Activated CD8-positive, alpha-beta T cell treated with anti-CD3 and anti-CD28 coated beads, Interleukin-2, amount 10 ng/mL, durations not matched to agents 7 days and 5 days (primary cell): Measurements from ENCODE around the gene TMTC2. TPM values are rescaled to one million over a fixed set of nuclear protein-coding genes. Genes with fewer than 3 reads are reported as not detected.

Source experiments
- ATAC-seq: fragments of 150-1000 bp; cut with Tn5 transposase; one replicate; pipeline ENCODE4 v1.10.0; 2021; ENCODE audit warnings: moderate library complexity
- CTCF ChIA-PET: fragments of 350-600 bp; sonication (Branson Sonifier 250); formaldehyde crosslinking; loops from one replicate; lab custom pipeline; 2021; ENCODE audit warnings: antibody characterized with exemption; lab: Charles Lee
- POLR2A ChIA-PET: fragments of 350-600 bp; sonication (Branson Sonifier 250); formaldehyde crosslinking; loops from one replicate; lab custom pipeline; 2021; ENCODE audit warnings: antibody characterized with exemption; lab: Charles Lee
- DNase-seq: peaks from one replicate; pipeline ENCODE4 v3.0.0-alpha.2; 2020
- H3K27ac Mint-ChIP-seq: one replicate; pipeline ENCODE4 v1.8.0; 2021; ENCODE audit warnings: mild to moderate bottlenecking, mixed read lengths
- H3K27me3 Mint-ChIP-seq: one replicate; pipeline ENCODE4 v1.8.0; 2021; ENCODE audit warnings: low read depth, mixed read lengths
- H3K36me3 Mint-ChIP-seq: one replicate; pipeline ENCODE4 v1.8.0; 2021; ENCODE audit warnings: low read depth, mixed read lengths
- H3K4me1 Mint-ChIP-seq: one replicate; pipeline ENCODE4 v1.8.0; 2021; ENCODE audit warnings: low read depth, mixed read lengths
- H3K4me3 Mint-ChIP-seq: one replicate; pipeline ENCODE4 v1.8.0; 2021; ENCODE audit warnings: mild to moderate bottlenecking, mixed read lengths
- H3K9me3 Mint-ChIP-seq: one replicate; pipeline ENCODE4 v1.8.0; 2022; ENCODE audit warnings: mixed read lengths; ENCODE audit not compliant: insufficient read depth
- total RNA-seq, 2 experiments: library from RNA; stranded (reverse); gene quantifications; one replicate each; pipeline ENCODE4 v1.2.3, GENCODE V29; 2021

TMTC2 gene
- total RNA-seq, 2 experiments from 2014 or later, result 1.3 to 1.9 TPM

- H3K27me3 Mint-ChIP-seq, result no peaks in the 10 kb centered on the region
- ATAC-seq (no peak), DNase-seq (no peak)
- no peaks in the 10 kb centered on the region for H3K36me3 Mint-ChIP-seq
- no peaks in the 10 kb centered on the region for H3K9me3 Mint-ChIP-seq
- CTCF ChIA-PET, result no interaction called here
- H3K27ac Mint-ChIP-seq, result no peak overlapping the region
- POLR2A ChIA-PET, result no interaction called here
- H3K4me3 Mint-ChIP-seq, result no peak overlapping the region
- no peaks in the 10 kb centered on the region for H3K4me1 Mint-ChIP-seq
Measured at GRCh38 chr12:82862069-82862841, 175.5 kb downstream of the TMTC2 start.

- no peak overlapping the region for H3K27ac Mint-ChIP-seq
- H3K4me3 Mint-ChIP-seq, result no peak overlapping the region
- no peaks in the 10 kb centered on the region for H3K36me3 Mint-ChIP-seq
- H3K9me3 Mint-ChIP-seq, result no peaks in the 10 kb centered on the region
- H3K27me3 Mint-ChIP-seq, result no peaks in the 10 kb centered on the region
- ATAC-seq, result no peak
- no peaks in the 10 kb centered on the region for H3K4me1 Mint-ChIP-seq
- ChIA-PET CTCF (no interaction called here), POLR2A (no interaction called here)
- DNase-seq, result no peak
Measured at GRCh38 chr12:82862876-82863649, 176.4 kb downstream of the TMTC2 start.

- POLR2A ChIA-PET, result no interaction called here
Measured at GRCh38 chr12:82866227-82866775, 179.6 kb downstream of the TMTC2 start.

GRCh38 chr12:82866946-82867345 lies 180.2 kb downstream of the TMTC2 start:
- ATAC-seq (no peak), DNase-seq (no peak)
- Mint-ChIP-seq H3K9me3 (no peaks in the 10 kb centered on the region), H3K36me3 (no peaks in the 10 kb centered on the region), H3K4me3 (no peak overlapping the region), H3K27me3 (no peaks in the 10 kb centered on the region), H3K27ac (no peak overlapping the region), H3K4me1 (no peaks in the 10 kb centered on the region)
- ChIA-PET POLR2A (no interaction called here), CTCF (no interaction called here)

More at GRCh38 chr12:82866227-82866775, 179.6 kb downstream of the TMTC2 start:
- Mint-ChIP-seq H3K9me3 (no peaks in the 10 kb centered on the region), H3K4me1 (no peaks in the 10 kb centered on the region), H3K27ac (no peak overlapping the region), H3K36me3 (no peaks in the 10 kb centered on the region), H3K4me3 (no peak overlapping the region), H3K27me3 (no peaks in the 10 kb centered on the region)
- ATAC-seq, result no peak
- DNase-seq, result no peak
- CTCF ChIA-PET, result no interaction called here

GRCh38 chr12:82867762-82868500 lies 181.2 kb downstream of the TMTC2 start:
- no peaks in the 10 kb centered on the region for H3K36me3 Mint-ChIP-seq
- ATAC-seq (no peak), DNase-seq (no peak)
- POLR2A ChIA-PET, result no interaction called here
- H3K9me3 Mint-ChIP-seq, result no peaks in the 10 kb centered on the region
- CTCF ChIA-PET, result no interaction called here
- H3K4me1 Mint-ChIP-seq, result no peaks in the 10 kb centered on the region
- no peak overlapping the region for H3K27ac Mint-ChIP-seq
- no peak overlapping the region for H3K4me3 Mint-ChIP-seq
- H3K27me3 Mint-ChIP-seq, result no peaks in the 10 kb centered on the region

GRCh38 chr12:82870771-82871377 lies 184.2 kb downstream of the TMTC2 start:
- ChIA-PET POLR2A (no interaction called here), CTCF (interaction anchor here (1.0 kb wide), 1 partner anchor 268 kb away, joined by 4 read pairs; no protein-coding TSS in a partner anchor)
- Mint-ChIP-seq H3K27me3 (no peaks in the 10 kb centered on the region), H3K36me3 (no peaks in the 10 kb centered on the region), H3K4me1 (peaks cover 6% of the 10 kb centered on the region), H3K4me3 (no peak overlapping the region), H3K27ac (no peak overlapping the region), H3K9me3 (no peaks in the 10 kb centered on the region)
- no peak for ATAC-seq
- no peak for DNase-seq

GRCh38 chr12:82872088-82872487 lies 185.4 kb downstream of the TMTC2 start:
- H3K4me3 Mint-ChIP-seq, result no peak overlapping the region
- ChIA-PET CTCF (interaction anchor here (1.0 kb wide), 1 partner anchor 270 kb away, joined by 4 read pairs; no protein-coding TSS in a partner anchor), POLR2A (interaction anchor here (0.6 kb wide), 1 partner anchor 954 kb away, joined by 3 read pairs; no protein-coding TSS in a partner anchor)
- H3K27ac Mint-ChIP-seq, result no peak overlapping the region
- H3K36me3 Mint-ChIP-seq, result no peaks in the 10 kb centered on the region
- H3K9me3 Mint-ChIP-seq, result no peaks in the 10 kb centered on the region
- H3K27me3 Mint-ChIP-seq, result no peaks in the 10 kb centered on the region
- ATAC-seq, result no peak
- DNase-seq, result no peak
- peaks cover 9% of the 10 kb centered on the region for H3K4me1 Mint-ChIP-seq

GRCh38 chr12:82873309-82873708 lies 186.6 kb downstream of the TMTC2 start:
- Mint-ChIP-seq H3K9me3 (no peaks in the 10 kb centered on the region), H3K27me3 (no peaks in the 10 kb centered on the region), H3K27ac (no peak overlapping the region), H3K4me3 (no peak overlapping the region), H3K36me3 (no peaks in the 10 kb centered on the region), H3K4me1 (peaks cover 9% of the 10 kb centered on the region)
- ChIA-PET POLR2A (no interaction called here), CTCF (no interaction called here)
- ATAC-seq (no peak), DNase-seq (no peak)

GRCh38 chr12:82873951-82874350 lies 187.2 kb downstream of the TMTC2 start:
- Mint-ChIP-seq H3K27me3 (no peaks in the 10 kb centered on the region), H3K4me1 (peaks cover 9% of the 10 kb centered on the region), H3K27ac (no peak overlapping the region), H3K36me3 (no peaks in the 10 kb centered on the region), H3K9me3 (no peaks in the 10 kb centered on the region), H3K4me3 (no peak overlapping the region)
- no peak for DNase-seq
- ATAC-seq, result no peak
- ChIA-PET CTCF (no interaction called here), POLR2A (no interaction called here)

- ChIA-PET CTCF (no interaction called here), POLR2A (interaction anchor here (0.6 kb wide), 1 partner anchor 265 kb away, joined by 3 read pairs; no protein-coding TSS in a partner anchor)
- DNase-seq (no peak), ATAC-seq (no peak)
- Mint-ChIP-seq H3K27ac (no peak overlapping the region), H3K9me3 (no peaks in the 10 kb centered on the region), H3K27me3 (no peaks in the 10 kb centered on the region), H3K4me1 (peaks cover 9% of the 10 kb centered on the region), H3K4me3 (no peak overlapping the region), H3K36me3 (no peaks in the 10 kb centered on the region)
Measured at GRCh38 chr12:82874945-82875344, 188.2 kb downstream of the TMTC2 start.

- ATAC-seq (no peak), DNase-seq (no peak)
- Mint-ChIP-seq H3K4me1 (peaks cover 9% of the 10 kb centered on the region), H3K27me3 (no peaks in the 10 kb centered on the region), H3K9me3 (no peaks in the 10 kb centered on the region), H3K36me3 (no peaks in the 10 kb centered on the region), H3K4me3 (no peak overlapping the region), H3K27ac (no peak overlapping the region)
- CTCF ChIA-PET, result no interaction called here
- POLR2A ChIA-PET, result no interaction called here
Measured at GRCh38 chr12:82876075-82876474, 189.4 kb downstream of the TMTC2 start.
